Bronchial epithelial cell (primary cell): ENCODE measurements around the gene C6orf89. TPM values are rescaled to one million over a fixed set of nuclear protein-coding genes. Genes with fewer than 3 reads are reported as not detected.

Source experiments
- DNase-seq: peaks from one replicate; pipeline ENCODE4 v3.0.0-alpha.2; 2010; ENCODE audit warnings: low read depth
- FAIRE-seq: peaks from 2 replicates; lab custom pipeline; 2011; peaks lifted over from hg19 to GRCh38; lab: Jason Lieb, UNC
- H3K27me3 ChIP-seq: 2 replicates; pipeline ENCODE4 v1.5.1; 2011; ENCODE audit warnings: low read length; ENCODE audit not compliant: control insufficient read depth, insufficient read depth
- H3K36me3 ChIP-seq: 2 replicates; pipeline ENCODE4 v1.5.1; 2011; ENCODE audit warnings: low read length; ENCODE audit not compliant: control insufficient read depth, insufficient read depth
- H3K4me3 ChIP-seq: 2 replicates; pipeline ENCODE4 v1.5.1; 2011; ENCODE audit warnings: mild to moderate bottlenecking, low read depth, low read length, control low read depth
- CTCF ChIP-seq: IDR thresholded peaks from 2 replicates; pipeline ENCODE4 v1.5.1; 2011; ENCODE audit warnings: mild to moderate bottlenecking, moderate library complexity, low read length, control low read depth, inconsistent platforms; ENCODE audit not compliant: insufficient read depth, severe bottlenecking
- total RNA-seq: library from RNA; depleted of rRNA; stranded (reverse); fragments of >200 nt; gene quantifications from 2 replicates; pipeline ENCODE4 v1.2.1, GENCODE V29; 2014

C6orf89 gene
- total RNA-seq, result 21.9 and 26.8 TPM in 2 replicates

- DNase-seq, result peak; percentile 89
- no peaks in the 10 kb centered on the region for H3K27me3 ChIP-seq
- peak within 1 kb of the TSS; percentile 79 for H3K4me3 ChIP-seq
- peak; percentile 88 for TF ChIP-seq CTCF
- H3K36me3 ChIP-seq, result no peaks in the 10 kb centered on the region
- no peak for FAIRE-seq
These were observed at the start of gene C6orf89 for GRCh38 chr6:36885461-36886401. TSS of gene C6orf89 (plus strand) at chr6:36885952. CDS start at chr6:36899445, 13,493 bp downstream.

GRCh38 chr6:36836111-36837021 lies 49.4 kb upstream of the C6orf89 start:
- DNase-seq (no peak), FAIRE-seq (no peak)
- Histone ChIP-seq H3K27me3 (peaks cover 24% of the 10 kb centered on the region), H3K36me3 (no peaks in the 10 kb centered on the region), H3K4me3 (no peak overlapping the region)
- TF ChIP-seq CTCF, result no peak

- FAIRE-seq (no peak), DNase-seq (no peak)
- TF ChIP-seq CTCF, result no peak
- no peak overlapping the region for H3K4me3 ChIP-seq
- H3K27me3 ChIP-seq, result peaks cover 24% of the 10 kb centered on the region
- no peaks in the 10 kb centered on the region for H3K36me3 ChIP-seq
These were observed 48.8 kb upstream of the C6orf89 start for GRCh38 chr6:36837022-36837339.

- H3K36me3 ChIP-seq, result no peaks in the 10 kb centered on the region
- FAIRE-seq (no peak), DNase-seq (no peak)
- no peak overlapping the region for H3K4me3 ChIP-seq
- H3K27me3 ChIP-seq, result peaks cover 24% of the 10 kb centered on the region
- TF ChIP-seq CTCF, result no peak
These were observed 48.1 kb upstream of the C6orf89 start for GRCh38 chr6:36837686-36838085.

- H3K27me3 ChIP-seq, result peaks cover 24% of the 10 kb centered on the region
- TF ChIP-seq CTCF, result no peak
- H3K4me3 ChIP-seq, result peak within 1 kb of the TSS; percentile 28
- DNase-seq (no peak), FAIRE-seq (no peak)
- H3K36me3 ChIP-seq, result no peaks in the 10 kb centered on the region
These were observed 46.6 kb upstream of the C6orf89 start, which contains the start of gene CPNE5 for GRCh38 chr6:36838896-36839748. TSS of gene CPNE5 (minus strand) at chr6:36839444. CDS start at chr6:36839377, 67 bp downstream.
